GM12892 (cell line): ENCODE measurements around the gene IHH.

ENCODE experiments used
- POLR2A ChIP-seq: IDR thresholded peaks from 2 replicates; pipeline ENCODE4 v1.6.1; 2011; ENCODE audit warnings: low read depth, low read length, control low read depth
- POLR2AphosphoS5 ChIP-seq: IDR thresholded peaks from 2 replicates; pipeline ENCODE4 v1.6.1; 2011; ENCODE audit warnings: low read depth, low read length, control low read depth
- TAF1 ChIP-seq: IDR thresholded peaks from 2 replicates; pipeline ENCODE4 v1.6.1; 2011; ENCODE audit warnings: low read depth, mild to moderate bottlenecking, control low read depth, low read length, borderline replicate concordance

DNA sequence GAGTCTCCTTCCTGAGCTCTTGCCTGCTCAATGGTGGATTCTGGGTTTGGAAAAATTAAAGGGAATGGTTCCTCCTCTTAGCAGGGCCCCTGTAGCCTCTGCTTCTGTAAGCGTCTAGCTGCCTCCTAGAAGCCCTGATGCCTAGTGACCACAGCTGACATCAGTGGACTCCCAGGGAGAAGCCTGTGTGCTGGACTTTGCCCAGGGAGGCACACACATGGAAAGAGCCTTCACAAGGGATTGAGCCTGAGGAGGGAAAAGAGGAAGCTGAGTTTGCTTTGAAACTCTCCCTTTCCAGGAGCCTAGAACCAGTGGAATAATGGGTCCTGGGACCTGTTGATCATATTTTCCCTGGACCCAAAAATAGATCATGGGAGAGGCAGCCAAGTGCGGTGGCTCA, 18.0 kb downstream of the IHH start:
- TF ChIP-seq POLR2A (no peak), POLR2AphosphoS5 (no peak), TAF1 (no peak)
